ENCODE results near the gene PRPF19.
A peak's percentile ranks its signal among the peaks of the same experiment; 100 is the strongest.

PRPF19 gene

DNA sequence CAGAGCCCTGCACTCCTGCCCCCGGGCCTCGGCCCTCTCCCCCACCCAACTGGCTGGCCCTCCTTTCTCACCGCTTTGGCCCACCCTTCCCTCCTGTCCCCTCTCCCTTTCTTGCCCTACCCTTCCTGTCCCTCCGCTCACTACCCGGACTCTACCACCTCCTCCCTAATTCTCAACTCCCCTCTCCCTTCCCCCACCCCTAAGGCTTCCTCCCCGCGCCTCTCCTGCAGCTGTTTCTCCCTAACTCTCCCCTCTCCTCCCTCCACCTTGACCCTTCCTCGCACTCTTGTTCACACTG lies 45.2 kb upstream of the PRPF19 start:
- DNase-seq (ENCODE audit: low read depth) = no peak
- TF ChIP-seq, protein P1, sequence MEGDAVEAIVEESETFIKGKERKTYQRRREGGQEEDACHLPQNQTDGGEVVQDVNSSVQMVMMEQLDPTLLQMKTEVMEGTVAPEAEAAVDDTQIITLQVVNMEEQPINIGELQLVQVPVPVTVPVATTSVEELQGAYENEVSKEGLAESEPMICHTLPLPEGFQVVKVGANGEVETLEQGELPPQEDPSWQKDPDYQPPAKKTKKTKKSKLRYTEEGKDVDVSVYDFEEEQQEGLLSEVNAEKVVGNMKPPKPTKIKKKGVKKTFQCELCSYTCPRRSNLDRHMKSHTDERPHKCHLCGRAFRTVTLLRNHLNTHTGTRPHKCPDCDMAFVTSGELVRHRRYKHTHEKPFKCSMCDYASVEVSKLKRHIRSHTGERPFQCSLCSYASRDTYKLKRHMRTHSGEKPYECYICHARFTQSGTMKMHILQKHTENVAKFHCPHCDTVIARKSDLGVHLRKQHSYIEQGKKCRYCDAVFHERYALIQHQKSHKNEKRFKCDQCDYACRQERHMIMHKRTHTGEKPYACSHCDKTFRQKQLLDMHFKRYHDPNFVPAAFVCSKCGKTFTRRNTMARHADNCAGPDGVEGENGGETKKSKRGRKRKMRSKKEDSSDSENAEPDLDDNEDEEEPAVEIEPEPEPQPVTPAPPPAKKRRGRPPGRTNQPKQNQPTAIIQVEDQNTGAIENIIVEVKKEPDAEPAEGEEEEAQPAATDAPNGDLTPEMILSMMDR (IDR thresholded peaks at IDR 0.05; ENCODE audit: control insufficient read depth, insufficient read depth, low read depth, low read length, missing control alignments) = no peak
- H3K4me3 ChIP-seq (ENCODE audit: control insufficient read depth, low read depth, low read length) = peak overlapping the region; percentile 48

DNA sequence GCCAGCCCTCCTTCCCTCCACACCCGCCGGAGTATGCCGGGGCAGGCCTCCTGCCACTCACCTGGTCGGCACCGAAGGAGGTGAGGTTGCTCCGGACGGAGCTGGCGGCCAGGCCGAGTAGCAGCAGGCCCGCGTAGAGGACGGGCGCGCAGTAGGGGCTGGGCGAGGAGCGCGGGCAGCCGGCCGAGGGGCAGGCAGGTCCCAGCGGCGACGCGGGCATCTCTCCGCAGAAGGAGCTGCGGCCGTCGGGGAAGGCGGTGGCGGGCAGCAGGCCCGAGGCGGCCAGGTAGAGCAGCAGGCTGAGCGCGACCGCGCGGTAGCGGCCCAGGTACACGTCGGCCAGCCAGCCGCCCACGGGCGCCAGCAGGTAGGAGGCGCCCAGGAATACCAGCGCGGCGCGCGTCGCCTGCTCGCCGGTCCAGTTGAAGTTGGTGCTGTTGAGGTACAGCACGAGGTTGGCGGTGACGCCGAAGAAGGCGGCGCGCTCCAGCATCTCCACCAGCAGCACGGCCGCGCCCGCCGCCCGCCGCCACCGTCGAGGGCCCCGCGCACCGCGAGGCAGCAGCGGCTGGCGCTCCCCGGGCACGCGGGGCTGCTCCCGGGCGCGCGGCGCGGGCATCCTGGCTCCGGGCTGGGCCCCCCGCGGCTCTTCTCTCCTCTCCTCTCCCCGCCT lies 44.7 kb upstream of the PRPF19 start:
- peak overlapping the region; percentile 48 for H3K4me3 ChIP-seq (ENCODE audit: control insufficient read depth, low read depth, low read length)
- DNase-seq (ENCODE audit: low read depth) = no peak
- TF ChIP-seq, protein P1 (IDR thresholded peaks at IDR 0.05; ENCODE audit: control insufficient read depth, insufficient read depth, low read depth, low read length, missing control alignments) = no peak

DNA sequence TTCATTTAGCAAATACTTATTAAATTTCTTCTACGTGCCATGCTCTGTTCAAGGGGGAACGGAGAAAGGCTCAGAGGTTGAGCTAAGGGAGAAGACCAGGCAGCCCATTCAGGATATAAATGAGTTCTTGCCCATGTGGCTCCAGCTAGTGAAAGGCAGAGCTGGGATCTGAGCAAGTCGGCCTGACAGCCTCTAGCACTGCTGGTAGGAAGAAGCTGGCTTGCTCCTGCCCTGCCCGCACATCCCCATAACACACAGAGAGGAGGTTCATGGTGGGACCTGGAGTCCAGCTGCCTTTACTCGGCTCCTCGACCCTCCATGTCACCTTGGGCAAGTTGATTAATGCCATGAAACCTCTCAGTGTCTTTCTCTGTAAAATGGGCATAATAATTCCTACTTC lies 43.6 kb upstream of the PRPF19 start:
- DNase-seq (ENCODE audit: low read depth) = no peak
- H3K4me3 ChIP-seq (ENCODE audit: control insufficient read depth, low read depth, low read length) = no peak overlapping the region
- TF ChIP-seq, protein P1 (IDR thresholded peaks at IDR 0.05; ENCODE audit: control insufficient read depth, insufficient read depth, low read depth, low read length, missing control alignments) = no peak

DNA sequence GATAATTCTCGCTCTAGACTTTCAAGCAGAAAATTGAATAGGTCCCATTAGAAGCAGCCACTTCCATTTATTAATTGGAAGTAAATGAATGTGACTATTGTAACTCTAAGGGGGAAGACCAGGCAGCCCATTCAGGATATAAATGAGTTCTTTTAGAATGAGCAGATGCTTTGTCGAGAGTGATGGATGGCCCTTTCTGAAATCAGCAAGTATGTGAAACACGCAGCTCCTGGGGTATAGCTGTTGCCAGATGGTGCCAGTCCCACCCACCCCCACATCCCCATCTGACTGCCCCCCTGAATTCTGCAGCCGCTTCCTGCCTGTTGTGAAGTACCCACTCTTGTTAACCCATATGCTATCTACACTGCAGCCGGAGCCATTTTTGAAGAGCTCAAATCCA lies 41.9 kb upstream of the PRPF19 start:
- H3K4me3 ChIP-seq (ENCODE audit: control insufficient read depth, low read depth, low read length) = no peak overlapping the region
- no peak for DNase-seq (ENCODE audit: low read depth)
- TF ChIP-seq, protein P1 (IDR thresholded peaks at IDR 0.05; ENCODE audit: control insufficient read depth, insufficient read depth, low read depth, low read length, missing control alignments) = no peak

DNA sequence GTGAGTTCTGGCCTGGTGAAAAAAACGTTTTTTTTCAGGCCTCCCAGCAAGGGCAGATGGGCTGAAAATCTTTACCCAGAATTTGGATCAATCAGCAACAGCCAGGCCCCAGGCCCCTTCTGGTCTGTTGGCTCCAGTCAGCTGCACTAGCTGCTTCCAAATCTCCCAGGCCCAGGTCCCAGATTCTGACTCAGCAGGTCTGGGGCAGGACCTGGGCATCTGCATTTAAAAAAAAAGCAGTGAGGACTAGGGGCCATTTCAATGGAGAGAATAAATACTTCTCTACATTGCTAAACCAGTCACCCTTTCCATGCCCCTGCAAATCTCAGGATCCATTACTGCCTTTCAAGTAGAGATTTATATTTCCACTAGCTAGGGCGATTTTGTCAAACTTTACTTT lies 41.3 kb upstream of the PRPF19 start:
- TF ChIP-seq, protein P1 (IDR thresholded peaks at IDR 0.05; ENCODE audit: control insufficient read depth, insufficient read depth, low read depth, low read length, missing control alignments) = no peak
- DNase-seq (ENCODE audit: low read depth) = no peak
- H3K4me3 ChIP-seq (ENCODE audit: control insufficient read depth, low read depth, low read length) = no peak overlapping the region

DNA sequence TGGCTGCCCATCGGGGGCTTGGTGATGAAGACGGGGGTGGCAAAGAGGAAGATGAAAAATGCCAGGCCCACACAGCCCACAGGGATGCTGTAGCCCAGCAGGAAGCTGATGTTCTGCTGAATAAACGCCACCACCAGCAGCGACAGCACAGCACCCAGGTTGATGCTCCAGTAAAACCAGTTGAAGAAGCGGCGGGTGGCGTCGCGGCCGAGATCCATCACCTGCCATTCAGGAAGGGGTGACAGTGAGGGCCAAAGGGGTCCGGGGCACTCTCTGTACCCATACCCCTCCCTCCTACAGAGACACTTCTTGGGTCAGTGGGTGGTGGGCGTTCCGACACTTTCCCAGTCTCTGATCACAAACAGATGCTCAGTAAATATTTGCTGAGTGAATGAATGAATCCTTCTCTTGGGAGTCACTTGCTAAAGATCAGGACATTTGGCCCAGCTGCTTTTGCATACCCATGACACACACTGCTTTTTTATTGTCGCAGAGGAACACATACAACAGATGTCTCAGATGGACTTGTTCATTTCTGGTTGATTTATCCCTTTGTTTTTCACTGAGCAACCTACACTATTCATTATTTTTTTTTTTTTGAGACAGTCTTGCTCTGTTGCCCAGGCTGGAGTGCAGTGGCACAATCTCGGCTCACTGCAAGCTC lies 40.3 kb upstream of the PRPF19 start:
- TF ChIP-seq, protein P1 (IDR thresholded peaks at IDR 0.05; ENCODE audit: control insufficient read depth, insufficient read depth, low read depth, low read length, missing control alignments) = no peak
- no peak for DNase-seq (ENCODE audit: low read depth)

More for the DNA sequence above, 40.3 kb upstream of the PRPF19 start:
- no peak overlapping the region for H3K4me3 ChIP-seq (ENCODE audit: control insufficient read depth, low read depth, low read length)

Measured in AG09309 (cell line).